ENCODE measurements around the gene PROS1. TPM values are rescaled to one million over a fixed set of nuclear protein-coding genes. Genes with fewer than 3 reads are reported as not detected.

PROS1 gene
- total and polyA plus RNA-seq, 10 donors = 2.5 to 42.8 (median 23.4) TPM

GRCh38 chr3:93988764-93989163 lies 15.1 kb upstream of the PROS1 start:
- H3K36me3 ChIP-seq = no peaks in the 10 kb centered on the region
- 82 to 93% (median 89%) methylated on average over 9 of the region's 9 CpGs for WGBS, 5 donors
- no peaks in the 10 kb centered on the region for H3K4me1 ChIP-seq
- H3K27me3 ChIP-seq (replicated peaks in 1 of 7) = no peaks in the 10 kb centered on the region
- no peak overlapping the region for H3K4me3 ChIP-seq
- intact Hi-C loops (cut with DNase I; ENCODE audit: low total_unique reads) = no loop called here
- DNase-seq = no peak
- no peaks in the 10 kb centered on the region for H3K9me3 ChIP-seq
- no peak for TF ChIP-seq POLR2AphosphoS5 (IDR thresholded peaks at IDR 0.05)
- TF ChIP-seq, protein P1, sequence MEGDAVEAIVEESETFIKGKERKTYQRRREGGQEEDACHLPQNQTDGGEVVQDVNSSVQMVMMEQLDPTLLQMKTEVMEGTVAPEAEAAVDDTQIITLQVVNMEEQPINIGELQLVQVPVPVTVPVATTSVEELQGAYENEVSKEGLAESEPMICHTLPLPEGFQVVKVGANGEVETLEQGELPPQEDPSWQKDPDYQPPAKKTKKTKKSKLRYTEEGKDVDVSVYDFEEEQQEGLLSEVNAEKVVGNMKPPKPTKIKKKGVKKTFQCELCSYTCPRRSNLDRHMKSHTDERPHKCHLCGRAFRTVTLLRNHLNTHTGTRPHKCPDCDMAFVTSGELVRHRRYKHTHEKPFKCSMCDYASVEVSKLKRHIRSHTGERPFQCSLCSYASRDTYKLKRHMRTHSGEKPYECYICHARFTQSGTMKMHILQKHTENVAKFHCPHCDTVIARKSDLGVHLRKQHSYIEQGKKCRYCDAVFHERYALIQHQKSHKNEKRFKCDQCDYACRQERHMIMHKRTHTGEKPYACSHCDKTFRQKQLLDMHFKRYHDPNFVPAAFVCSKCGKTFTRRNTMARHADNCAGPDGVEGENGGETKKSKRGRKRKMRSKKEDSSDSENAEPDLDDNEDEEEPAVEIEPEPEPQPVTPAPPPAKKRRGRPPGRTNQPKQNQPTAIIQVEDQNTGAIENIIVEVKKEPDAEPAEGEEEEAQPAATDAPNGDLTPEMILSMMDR (IDR thresholded peaks at IDR 0.05 in 8 of 11, conservative IDR thresholded peaks at IDR 0.05 in 3 of 11) = no peak
- no peak for TF ChIP-seq POLR2A (IDR thresholded peaks at IDR 0.05)
- H3K27ac ChIP-seq = no peak overlapping the region

DNA sequence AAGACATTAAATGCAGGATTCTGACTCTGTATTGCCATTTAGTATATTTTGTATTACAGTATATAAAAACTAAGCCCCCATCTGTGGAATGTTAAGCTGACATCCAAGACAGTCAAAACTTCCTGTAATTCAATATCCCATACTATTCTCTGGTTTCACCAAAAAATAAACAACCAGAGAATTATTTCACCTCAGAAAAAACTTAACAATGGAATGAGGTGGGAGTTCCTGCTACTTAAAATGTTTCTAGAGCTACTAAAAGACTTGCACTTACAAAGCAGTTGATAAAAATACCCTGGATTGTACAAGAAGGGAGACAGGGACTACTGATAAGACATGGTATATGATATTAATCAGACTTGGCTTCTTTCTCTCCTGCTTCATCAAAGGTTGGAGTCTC lies 14.6 kb upstream of the PROS1 start:
- H3K36me3 ChIP-seq = no peaks in the 10 kb centered on the region
- TF ChIP-seq POLR2A (IDR thresholded peaks at IDR 0.05) (no peak), POLR2AphosphoS5 (IDR thresholded peaks at IDR 0.05) (no peak)
- TF ChIP-seq, protein P1 (IDR thresholded peaks at IDR 0.05 in 8 of 11, conservative IDR thresholded peaks at IDR 0.05 in 3 of 11) = no peak
- H3K9me3 ChIP-seq = no peaks in the 10 kb centered on the region
- intact Hi-C loops (cut with DNase I; ENCODE audit: low total_unique reads) = no loop called here
- H3K4me1 ChIP-seq = no peaks in the 10 kb centered on the region
- no peak overlapping the region for H3K4me3 ChIP-seq
- no peaks in the 10 kb centered on the region for H3K27me3 ChIP-seq (replicated peaks in 1 of 7)
- no peak overlapping the region for H3K27ac ChIP-seq
- no peak for DNase-seq

DNA sequence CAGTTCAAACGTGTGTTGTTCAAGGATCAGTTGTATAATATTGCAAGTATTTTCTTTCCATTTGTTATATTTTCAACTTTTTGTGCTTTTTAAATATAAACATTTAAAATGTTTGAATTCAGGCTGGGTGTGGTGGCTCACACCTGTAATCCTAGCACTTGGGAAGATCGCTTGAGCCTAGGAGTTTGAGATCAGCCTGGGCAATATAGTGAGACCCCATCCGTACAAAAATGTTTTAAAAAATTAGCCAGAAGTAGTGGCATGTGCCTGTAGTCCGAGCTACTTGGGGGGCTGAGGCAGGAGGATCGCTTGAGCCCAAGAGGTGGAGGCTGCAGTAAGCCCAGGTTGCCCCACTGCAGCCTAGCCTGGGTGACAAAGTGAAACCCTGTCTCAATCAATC lies 10.9 kb upstream of the PROS1 start:
- Histone ChIP-seq H3K4me3 (no peak overlapping the region), H3K27me3 (replicated peaks in 1 of 7) (no peaks in the 10 kb centered on the region), H3K9me3 (no peaks in the 10 kb centered on the region), H3K4me1 (peaks cover under 1 to 25% (median 14%) of the 10 kb centered on the region in 6 donors), H3K27ac (no peak overlapping the region), H3K36me3 (no peaks in the 10 kb centered on the region)
- no peak for DNase-seq
- TF ChIP-seq POLR2AphosphoS5 (IDR thresholded peaks at IDR 0.05) (no peak), POLR2A (IDR thresholded peaks at IDR 0.05) (no peak)
- TF ChIP-seq, protein P1 (IDR thresholded peaks at IDR 0.05 in 8 of 11, conservative IDR thresholded peaks at IDR 0.05 in 3 of 11) = no peak
- WGBS, 5 donors = 89 to 95% (median 92%) methylated on average over 5 of the region's 5 CpGs
- intact Hi-C loops (cut with DNase I; ENCODE audit: low total_unique reads) = no loop called here

- Histone ChIP-seq H3K27me3 (replicated peaks in 1 of 7) (no peaks in the 10 kb centered on the region), H3K4me1 (peaks cover 4 to 30% (median 19%) of the 10 kb centered on the region in 6 donors), H3K9me3 (no peaks in the 10 kb centered on the region), H3K36me3 (no peaks in the 10 kb centered on the region), H3K27ac (no peak overlapping the region), H3K4me3 (no peak overlapping the region)
- TF ChIP-seq POLR2AphosphoS5 (IDR thresholded peaks at IDR 0.05) (no peak), POLR2A (IDR thresholded peaks at IDR 0.05) (no peak)
- TF ChIP-seq, protein P1 (IDR thresholded peaks at IDR 0.05 in 8 of 11, conservative IDR thresholded peaks at IDR 0.05 in 3 of 11) = no peak
- intact Hi-C loops (cut with DNase I; ENCODE audit: low total_unique reads) = no loop called here
- 91 to 95% (median 94%) methylated on average over 3 of the region's 3 CpGs for WGBS, 5 donors
- DNase-seq = no peak
These were observed 9.7 kb upstream of the PROS1 start for GRCh38 chr3:93983408-93983807.
